T follicular helper cell (primary cell): ENCODE measurements around the gene DENND6A.
"Not testable (repeated sequence)": the region's sequence is repeated elsewhere in the genome, so short reads cannot be mapped to it uniquely, and the experiment has no call there.

Source experiments
- DNase-seq: peaks from one replicate; pipeline ENCODE4 v3.0.0-alpha.2; 2020; ENCODE audit warnings: low read depth

DENND6A gene

GRCh38 chr3:57627976-57628375 lies 64.9 kb downstream of the DENND6A start:
- no peak for DNase-seq

GRCh38 chr3:57624801-57625200 lies 68.1 kb downstream of the DENND6A start:
- DNase-seq: no peak

- no peak for DNase-seq
Observed at GRCh38 chr3:57622362-57622761, 70.5 kb downstream of the DENND6A start.

- no peak for DNase-seq
Observed at GRCh38 chr3:57617739-57618138, 75.1 kb downstream of the DENND6A start.

GRCh38 chr3:57616233-57616632 lies 76.6 kb downstream of the DENND6A start:
- no peak for DNase-seq

GRCh38 chr3:57611870-57612269 lies 81.0 kb downstream of the DENND6A start:
- DNase-seq: not testable (repeated sequence)

GRCh38 chr3:57605683-57606082 lies 87.2 kb downstream of the DENND6A start:
- DNase-seq: no peak

- no peak for DNase-seq
Observed at GRCh38 chr3:57604971-57605370, 87.9 kb downstream of the DENND6A start.

- DNase-seq: no peak
Observed at GRCh38 chr3:57600195-57600594, 92.7 kb downstream of the DENND6A start.

- DNase-seq: no peak
Observed at GRCh38 chr3:57598765-57599360, 94.0 kb downstream of the DENND6A start.

- DNase-seq: peak; percentile 98
Observed at GRCh38 chr3:57597127-57597923, 95.6 kb downstream of the DENND6A start, which contains the start of gene ARF4. ARF4 (minus strand) TSS chr3:57597344; CDS start chr3:57597140, 204 bp downstream.

GRCh38 chr3:57596495-57597126 lies 96.3 kb downstream of the DENND6A start:
- DNase-seq: peak; percentile 43

GRCh38 chr3:57594576-57594975 lies 98.3 kb downstream of the DENND6A start:
- DNase-seq: no peak

GRCh38 chr3:57594144-57594543 lies 98.7 kb downstream of the DENND6A start:
- no peak for DNase-seq

GRCh38 chr3:57592306-57592705 lies 100.6 kb downstream of the DENND6A start:
- no peak for DNase-seq

GRCh38 chr3:57587905-57588304 lies 105.0 kb downstream of the DENND6A start:
- no peak for DNase-seq

GRCh38 chr3:57586778-57587177 lies 106.1 kb downstream of the DENND6A start:
- no peak for DNase-seq

- DNase-seq: no peak
Observed at GRCh38 chr3:57583544-57583943, 109.3 kb downstream of the DENND6A start.

GRCh38 chr3:57582474-57583168 lies 110.3 kb downstream of the DENND6A start:
- no peak for DNase-seq

- no peak for DNase-seq
Observed at GRCh38 chr3:57577801-57578200, 115.1 kb downstream of the DENND6A start.

GRCh38 chr3:57575966-57576626 lies 116.8 kb downstream of the DENND6A start:
- no peak for DNase-seq
